Body of pancreas (tissue), 4 donors: ENCODE measurements around the gene OR2A7.
"Not testable (repeated sequence)": the region's sequence is repeated elsewhere in the genome, so short reads cannot be mapped to it uniquely, and the experiment has no call there.

Source experiments
- POLR2A ChIP-seq, 3 donors: fragments of 450-650 bp; IDR thresholded peaks; one replicate each; pipeline ENCODE4 v1.6.1; 2016; ENCODE audit warnings: antibody characterized with exemption in 3 of 3, mild to moderate bottlenecking in 2 of 3
- TF ChIP-seq, protein P1 (sequence below), 7 experiments: fragments of 450-650 bp in 4 of 7; fragments of 200-600 bp in 3 of 7; sonication (generic) in 3 of 7; IDR thresholded peaks; one replicate each; pipeline ENCODE4 v1.5.1; 2016 to 2019; ENCODE audit warnings: antibody characterized with exemption in 7 of 7

DNA sequence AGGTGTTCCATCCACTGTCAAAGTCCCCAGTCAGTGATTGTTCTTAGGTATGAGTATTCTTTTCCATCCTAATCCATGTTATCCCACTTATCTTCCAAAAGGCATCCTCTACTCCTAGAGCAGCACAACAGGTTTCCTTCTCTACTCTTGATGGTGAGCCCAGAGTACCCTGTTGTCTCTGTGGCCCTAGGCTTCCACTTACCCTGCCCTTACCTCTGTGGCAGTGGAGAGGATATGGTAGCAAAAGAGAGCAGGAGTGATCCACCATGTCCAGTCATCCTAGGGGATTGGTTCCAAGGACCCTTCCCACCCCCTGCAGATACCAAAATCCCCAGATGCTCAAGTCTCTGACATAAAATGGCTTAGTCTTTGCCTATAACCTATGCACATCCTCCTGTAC is 47.4 kb downstream of the OR2A7 start:
- TF ChIP-seq, protein P1, sequence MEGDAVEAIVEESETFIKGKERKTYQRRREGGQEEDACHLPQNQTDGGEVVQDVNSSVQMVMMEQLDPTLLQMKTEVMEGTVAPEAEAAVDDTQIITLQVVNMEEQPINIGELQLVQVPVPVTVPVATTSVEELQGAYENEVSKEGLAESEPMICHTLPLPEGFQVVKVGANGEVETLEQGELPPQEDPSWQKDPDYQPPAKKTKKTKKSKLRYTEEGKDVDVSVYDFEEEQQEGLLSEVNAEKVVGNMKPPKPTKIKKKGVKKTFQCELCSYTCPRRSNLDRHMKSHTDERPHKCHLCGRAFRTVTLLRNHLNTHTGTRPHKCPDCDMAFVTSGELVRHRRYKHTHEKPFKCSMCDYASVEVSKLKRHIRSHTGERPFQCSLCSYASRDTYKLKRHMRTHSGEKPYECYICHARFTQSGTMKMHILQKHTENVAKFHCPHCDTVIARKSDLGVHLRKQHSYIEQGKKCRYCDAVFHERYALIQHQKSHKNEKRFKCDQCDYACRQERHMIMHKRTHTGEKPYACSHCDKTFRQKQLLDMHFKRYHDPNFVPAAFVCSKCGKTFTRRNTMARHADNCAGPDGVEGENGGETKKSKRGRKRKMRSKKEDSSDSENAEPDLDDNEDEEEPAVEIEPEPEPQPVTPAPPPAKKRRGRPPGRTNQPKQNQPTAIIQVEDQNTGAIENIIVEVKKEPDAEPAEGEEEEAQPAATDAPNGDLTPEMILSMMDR (IDR thresholded peaks at IDR 0.05) = not testable (repeated sequence)
- TF ChIP-seq POLR2A (IDR thresholded peaks at IDR 0.05) = not testable (repeated sequence)
